ENCODE data around the gene PPM1F. TPM values are rescaled to one million over a fixed set of nuclear protein-coding genes. Genes with fewer than 3 reads are reported as not detected.

The PPM1F gene
- total RNA-seq, 1 donor from 2014 or later, result 20.5 TPM

GRCh38 chr22:21978564-21979386 lies 26.1 kb upstream of the PPM1F start:
- DNase-seq (ENCODE audit: low spot score), result no peak
- intact Hi-C loops (cut with DNase I), result no loop called here

- no peak for DNase-seq (ENCODE audit: low spot score)
- intact Hi-C loops (cut with DNase I), result no loop called here
Measured at GRCh38 chr22:21977814-21978213, 25.2 kb upstream of the PPM1F start.

- intact Hi-C loops (cut with DNase I), result no loop called here
- DNase-seq (ENCODE audit: low spot score), result no peak
Measured at GRCh38 chr22:21975854-21976345, 23.3 kb upstream of the PPM1F start.

GRCh38 chr22:21975273-21975672 lies 22.6 kb upstream of the PPM1F start:
- no peak for DNase-seq (ENCODE audit: low spot score)
- intact Hi-C loops (cut with DNase I), result no loop called here

GRCh38 chr22:21974058-21974649 lies 21.5 kb upstream of the PPM1F start:
- intact Hi-C loops (cut with DNase I), result no loop called here
- no peak for DNase-seq (ENCODE audit: low spot score)

GRCh38 chr22:21972806-21973205 lies 20.2 kb upstream of the PPM1F start:
- intact Hi-C loops (cut with DNase I), result no loop called here
- DNase-seq (ENCODE audit: low spot score), result no peak

GRCh38 chr22:21972293-21972779 lies 19.7 kb upstream of the PPM1F start:
- DNase-seq (ENCODE audit: low spot score), result no peak
- intact Hi-C loops (cut with DNase I), result no loop called here

- DNase-seq (ENCODE audit: low spot score), result no peak
- intact Hi-C loops (cut with DNase I), result no loop called here
Measured at GRCh38 chr22:21971858-21972275, 19.2 kb upstream of the PPM1F start.

- no peak for DNase-seq (ENCODE audit: low spot score)
- intact Hi-C loops (cut with DNase I), result no loop called here
Measured at GRCh38 chr22:21970800-21971617, 18.4 kb upstream of the PPM1F start.

GRCh38 chr22:21970037-21970799 lies 17.6 kb upstream of the PPM1F start:
- intact Hi-C loops (cut with DNase I), result no loop called here
- DNase-seq (ENCODE audit: low spot score), result no peak

- intact Hi-C loops (cut with DNase I), result no loop called here
- DNase-seq (ENCODE audit: low spot score), result no peak
Measured at GRCh38 chr22:21968452-21969129, 15.9 kb upstream of the PPM1F start.

- no peak for DNase-seq (ENCODE audit: low spot score)
- intact Hi-C loops (cut with DNase I), result no loop called here
Measured at GRCh38 chr22:21967693-21968271, 15.1 kb upstream of the PPM1F start.

- no peak for DNase-seq (ENCODE audit: low spot score)
- intact Hi-C loops (cut with DNase I), result no loop called here
Measured at GRCh38 chr22:21966643-21967516, 14.2 kb upstream of the PPM1F start.

- intact Hi-C loops (cut with DNase I), result no loop called here
- no peak for DNase-seq (ENCODE audit: low spot score)
Measured at GRCh38 chr22:21965762-21966288, 13.2 kb upstream of the PPM1F start.

GRCh38 chr22:21964918-21965484 lies 12.4 kb upstream of the PPM1F start:
- DNase-seq (ENCODE audit: low spot score), result no peak
- intact Hi-C loops (cut with DNase I), result no loop called here

- no peak for DNase-seq (ENCODE audit: low spot score)
- intact Hi-C loops (cut with DNase I), result no loop called here
Measured at GRCh38 chr22:21964234-21964633, 11.6 kb upstream of the PPM1F start.

GRCh38 chr22:21963790-21964211 lies 11.2 kb upstream of the PPM1F start:
- intact Hi-C loops (cut with DNase I), result no loop called here
- DNase-seq (ENCODE audit: low spot score), result no peak

Data from cardiac septum (tissue), 1 donor.